B cell (primary cell): ENCODE results near the gene TAC3. TPM values are rescaled to one million over a fixed set of nuclear protein-coding genes. Genes with fewer than 3 reads are reported as not detected.

Source experiments
- ATAC-seq: fragments of 200-7000 bp; cut with Tn5 transposase; one replicate; pipeline ENCODE4 v1.10.0; 2021; ENCODE audit warnings: low read depth, mild to moderate bottlenecking, moderate number of reproducible peaks, moderate library complexity
- CTCF ChIA-PET: fragments of 350-600 bp; sonication (Branson Sonifier 250); formaldehyde crosslinking; loops from one replicate; lab custom pipeline; 2021; ENCODE audit warnings: antibody characterized with exemption, inconsistent platforms; lab: Charles Lee
- POLR2A ChIA-PET: fragments of 350-600 bp; sonication (Branson Sonifier 250); formaldehyde crosslinking; loops from one replicate; lab custom pipeline; 2021; ENCODE audit warnings: antibody characterized with exemption; lab: Charles Lee
- DNase-seq: peaks from one replicate; pipeline ENCODE4 v3.0.0; 2013
- H2AFZ ChIP-seq: 2 replicates; pipeline ENCODE4 v1.6.1; 2012; ENCODE audit warnings: mild to moderate bottlenecking, low read depth, low read length; ENCODE audit not compliant: insufficient read depth, poor library complexity, severe bottlenecking
- H3K27ac ChIP-seq, 2 donors: 1 replicate in 1 of 2; 2 replicates in 1 of 2; pipeline ENCODE4 v1.5.1; 2012 to 2013; ENCODE audit warnings: low read length in 2 of 2, mild to moderate bottlenecking in 2 of 2, moderate library complexity in 1 of 2
- H3K27me3 ChIP-seq, 4 experiments: fragments of 200-600 bp in 1 of 4; sonication (generic) in 1 of 4; replicated peaks in 1 of 4; 1 replicate in 2 of 4; 2 replicates in 2 of 4; pipeline versions ENCODE4 v1.6.1 to v1.7.0; 2013 to 2016; ENCODE audit warnings: low read length in 3 of 4, mild to moderate bottlenecking in 2 of 4, mixed read lengths in 1 of 4, moderate library complexity in 1 of 4; ENCODE audit not compliant: insufficient read depth in 4 of 4, control insufficient read depth in 3 of 4; ENCODE audit errors: control extremely low read depth in 1 of 4
- H3K36me3 ChIP-seq, 2 experiments: replicated peaks in 1 of 2; 1 replicate in 1 of 2; 2 replicates in 1 of 2; pipeline versions ENCODE4 v1.6.1 to v1.7.1; 2013; ENCODE audit warnings: low read length in 1 of 2; ENCODE audit not compliant: insufficient read depth in 2 of 2, control insufficient read depth in 1 of 2; ENCODE audit errors: control extremely low read depth in 1 of 2, extremely low read depth in 1 of 2
- H3K4me1 ChIP-seq, 2 donors: fragments of 200-600 bp in 1 of 2; sonication (generic) in 1 of 2; 1 replicate in 1 of 2; 2 replicates in 1 of 2; pipeline versions ENCODE4 v1.5.1 to v1.6.1; 2013 to 2017; ENCODE audit warnings: low read length in 2 of 2; ENCODE audit not compliant: control insufficient read depth in 2 of 2, insufficient read depth in 2 of 2
- H3K4me2 ChIP-seq: replicated peaks from 2 replicates; pipeline ENCODE3; 2012; ENCODE audit warnings: mild to moderate bottlenecking, low read depth, low read length; ENCODE audit not compliant: poor library complexity, severe bottlenecking
- H3K4me3 ChIP-seq, 5 experiments: fragments of 200-600 bp in 1 of 5; sonication (generic) in 1 of 5; 1 replicate in 3 of 5; 2 replicates in 2 of 5; pipeline versions ENCODE4 v1.5.1 to v1.7.0; 2011 to 2016; ENCODE audit warnings: low read length in 4 of 5, mild to moderate bottlenecking in 4 of 5, low read depth in 2 of 5, control low read depth in 1 of 5, moderate library complexity in 1 of 5; ENCODE audit not compliant: insufficient read depth in 1 of 5; ENCODE audit errors: control extremely low read depth in 1 of 5, extremely low read depth in 1 of 5
- H3K79me2 ChIP-seq: fragments of 200-600 bp; sonication (generic); one replicate; pipeline ENCODE4 v1.6.0; 2016; ENCODE audit warnings: low read length; ENCODE audit not compliant: control insufficient read depth, insufficient read depth
- H3K9ac ChIP-seq: fragments of 200-600 bp; sonication (generic); 2 replicates; pipeline ENCODE4 v1.6.1; 2017; ENCODE audit warnings: mild to moderate bottlenecking, low read length, moderate library complexity
- H3K9me3 ChIP-seq, 3 donors: one replicate each; pipeline versions ENCODE4 v1.6.1 to v1.7.1; 2013; ENCODE audit warnings: low read length in 2 of 3; ENCODE audit not compliant: control insufficient read depth in 2 of 3, insufficient read depth in 1 of 3; ENCODE audit errors: control extremely low read depth in 1 of 3
- H4K20me1 ChIP-seq: 2 replicates; pipeline ENCODE4 v1.6.0; 2012; ENCODE audit warnings: mild to moderate bottlenecking, low read length; ENCODE audit not compliant: insufficient read depth, control insufficient read depth, poor library complexity, severe bottlenecking
- H3K27ac Mint-ChIP-seq: one replicate; pipeline ENCODE4 v1.8.0; 2021; ENCODE audit warnings: mixed read lengths
- H3K27me3 Mint-ChIP-seq: one replicate; pipeline ENCODE4 v1.8.0; 2021; ENCODE audit warnings: mixed read lengths
- H3K4me1 Mint-ChIP-seq: one replicate; pipeline ENCODE4 v1.8.0; 2021; ENCODE audit warnings: mixed read lengths
- H3K4me3 Mint-ChIP-seq: one replicate; pipeline ENCODE4 v1.8.0; 2021; ENCODE audit warnings: mixed read lengths
- H3K9me3 Mint-ChIP-seq: one replicate; pipeline ENCODE4 v1.8.0; 2022; ENCODE audit warnings: mixed read lengths; ENCODE audit not compliant: insufficient read depth
- EZH2 ChIP-seq: IDR thresholded peaks from 2 replicates; pipeline ENCODE4 v1.6.1; 2012; ENCODE audit warnings: borderline replicate concordance, low read depth, mild to moderate bottlenecking, moderate library complexity, low read length; ENCODE audit not compliant: insufficient read depth, poor library complexity, severe bottlenecking
- WGBS: methylation state at CpG from one replicate; pipeline ENCODE4 v1.1.5; 2013; ENCODE audit warnings: missing lambda C conversion rate; ENCODE audit not compliant: insufficient coverage; 5-methylcytosine and 5-hydroxymethylcytosine counted together
- intact Hi-C: fragments of 100-400 bp; cut with micrococcal nuclease; formaldehyde crosslinking; loops from one replicate; pipeline ENCODE4 v1.10.0; 2022
- polyA plus RNA-seq: library from polyadenylated mRNA; depleted of rRNA; stranded (reverse); fragments of >200 nt; gene quantifications from 2 replicates; pipeline ENCODE4 v1.2.3, GENCODE V29; 2012
- total RNA-seq, 2 donors: library from RNA; stranded (reverse); fragments of 120-200 nt in 1 of 2; gene quantifications; 1 replicate in 1 of 2; 2 replicates in 1 of 2; pipeline versions ENCODE4 v1.2.3 to v1.2.4, GENCODE V29; 2013 to 2022
- TF ChIP-seq, protein P1 (sequence below): fragments of 200-600 bp; IDR thresholded peaks from one replicate; pipeline ENCODE4 v1.8.0; 2022; ENCODE audit warnings: antibody characterized with exemption, mild to moderate bottlenecking

TAC3 gene
- total and polyA plus RNA-seq, 2 donors (not counting 1 experiment from before 2014, with no cell fraction given) = 0.24 TPM; not detected in 1

DNA sequence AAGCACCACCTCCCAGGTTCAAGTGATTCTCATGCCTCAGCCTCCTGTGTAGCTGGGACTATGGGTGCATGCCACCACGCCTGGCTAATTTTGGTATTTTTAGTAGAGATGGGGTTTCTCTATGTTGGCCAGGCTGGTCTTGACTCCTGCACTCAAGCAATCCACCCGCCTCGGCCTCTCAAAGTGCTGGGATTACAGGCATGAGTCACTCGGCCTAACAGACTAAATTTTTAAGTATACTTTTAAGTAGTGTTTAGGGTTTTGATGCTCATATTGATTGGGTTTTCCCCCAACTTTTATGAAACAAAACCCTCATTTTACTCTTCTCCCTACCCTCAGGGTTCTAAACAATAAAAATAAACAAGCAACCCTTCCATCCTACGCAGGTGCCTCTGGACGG, 28.1 kb upstream of the TAC3 start:
- H3K4me2 ChIP-seq = no peak overlapping the region
- H3K4me3 Mint-ChIP-seq = no peak overlapping the region
- POLR2A ChIA-PET = no interaction called here
- 90% methylated on average over 3 of the region's 6 CpGs for WGBS
- CTCF ChIA-PET = interaction anchor here (1.3 to 1.4 kb wide), 2 partner anchors 15 to 26 kb away, joined by 3 read pairs; no protein-coding TSS in a partner anchor
- H3K4me3 ChIP-seq = no peak overlapping the region
- peaks cover 26% of the 10 kb centered on the region for H3K4me1 Mint-ChIP-seq
- H2AFZ ChIP-seq = no peak overlapping the region
- H3K36me3 ChIP-seq = no peaks in the 10 kb centered on the region
- H3K9ac ChIP-seq = no peak overlapping the region
- no peaks in the 10 kb centered on the region for H3K79me2 ChIP-seq
- ATAC-seq (no peak), DNase-seq (no peak)
- intact Hi-C loops = no loop called here
- H3K27me3 Mint-ChIP-seq = no peaks in the 10 kb centered on the region
- no peaks in the 10 kb centered on the region for H3K27me3 ChIP-seq
- H3K4me1 ChIP-seq = peaks cover 18 to 28% of the 10 kb centered on the region in 2 donors
- H3K9me3 ChIP-seq = no peaks in the 10 kb centered on the region
- TF ChIP-seq EZH2 = no peak
- TF ChIP-seq, protein P1, sequence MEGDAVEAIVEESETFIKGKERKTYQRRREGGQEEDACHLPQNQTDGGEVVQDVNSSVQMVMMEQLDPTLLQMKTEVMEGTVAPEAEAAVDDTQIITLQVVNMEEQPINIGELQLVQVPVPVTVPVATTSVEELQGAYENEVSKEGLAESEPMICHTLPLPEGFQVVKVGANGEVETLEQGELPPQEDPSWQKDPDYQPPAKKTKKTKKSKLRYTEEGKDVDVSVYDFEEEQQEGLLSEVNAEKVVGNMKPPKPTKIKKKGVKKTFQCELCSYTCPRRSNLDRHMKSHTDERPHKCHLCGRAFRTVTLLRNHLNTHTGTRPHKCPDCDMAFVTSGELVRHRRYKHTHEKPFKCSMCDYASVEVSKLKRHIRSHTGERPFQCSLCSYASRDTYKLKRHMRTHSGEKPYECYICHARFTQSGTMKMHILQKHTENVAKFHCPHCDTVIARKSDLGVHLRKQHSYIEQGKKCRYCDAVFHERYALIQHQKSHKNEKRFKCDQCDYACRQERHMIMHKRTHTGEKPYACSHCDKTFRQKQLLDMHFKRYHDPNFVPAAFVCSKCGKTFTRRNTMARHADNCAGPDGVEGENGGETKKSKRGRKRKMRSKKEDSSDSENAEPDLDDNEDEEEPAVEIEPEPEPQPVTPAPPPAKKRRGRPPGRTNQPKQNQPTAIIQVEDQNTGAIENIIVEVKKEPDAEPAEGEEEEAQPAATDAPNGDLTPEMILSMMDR = no peak
- H3K27ac Mint-ChIP-seq = no peak overlapping the region
- no peak overlapping the region for H3K27ac ChIP-seq
- no peaks in the 10 kb centered on the region for H4K20me1 ChIP-seq
- no peaks in the 10 kb centered on the region for H3K9me3 Mint-ChIP-seq

DNA sequence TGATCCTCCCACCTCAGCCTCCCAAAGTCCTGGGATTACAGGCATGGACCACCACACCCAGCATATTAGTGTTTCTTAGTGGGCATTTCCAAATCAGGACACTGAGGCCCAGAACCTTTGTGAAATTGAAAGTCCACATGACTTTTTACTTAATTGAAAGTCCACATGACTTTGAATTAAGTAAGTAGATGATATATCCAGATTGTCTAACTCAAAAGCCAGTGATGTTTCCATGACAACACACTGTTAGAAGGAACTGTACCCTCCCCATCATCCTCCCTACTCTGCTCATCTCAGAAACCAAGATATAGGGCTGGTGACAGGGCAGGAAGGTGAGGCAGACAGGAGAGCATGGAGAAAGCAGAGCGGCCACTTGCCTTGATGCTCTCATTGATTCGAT, 26.4 kb upstream of the TAC3 start:
- no peaks in the 10 kb centered on the region for H3K36me3 ChIP-seq
- H3K4me3 ChIP-seq = no peak overlapping the region
- H3K4me2 ChIP-seq = no peak overlapping the region
- no peaks in the 10 kb centered on the region for H3K27me3 ChIP-seq
- Mint-ChIP-seq H3K4me3 (no peak overlapping the region), H3K27ac (no peak overlapping the region), H3K4me1 (peaks cover 21% of the 10 kb centered on the region), H3K9me3 (no peaks in the 10 kb centered on the region), H3K27me3 (no peaks in the 10 kb centered on the region)
- no peak overlapping the region for H3K9ac ChIP-seq
- H4K20me1 ChIP-seq = no peaks in the 10 kb centered on the region
- no peak overlapping the region for H2AFZ ChIP-seq
- intact Hi-C loops = no loop called here
- WGBS = 87% methylated on average over 2 of the region's 2 CpGs
- POLR2A ChIA-PET = no interaction called here
- no peak for ATAC-seq
- H3K79me2 ChIP-seq = no peaks in the 10 kb centered on the region
- H3K4me1 ChIP-seq = peaks cover 14 to 21% of the 10 kb centered on the region in 2 donors
- CTCF ChIA-PET = interaction anchor here (1.0 to 1.2 kb wide), 2 partner anchors 11 to 27 kb away, joined by 3 to 4 read pairs; no protein-coding TSS in a partner anchor
- no peaks in the 10 kb centered on the region for H3K9me3 ChIP-seq
- TF ChIP-seq, protein P1 = no peak
- TF ChIP-seq EZH2 = no peak
- DNase-seq = no peak
- no peak overlapping the region for H3K27ac ChIP-seq
